ENCODE measurements around the gene ARAP2. TPM values are rescaled to one million over a fixed set of nuclear protein-coding genes. Genes with fewer than 3 reads are reported as not detected.

Gene ARAP2
- total RNA-seq, 6 experiments from 2014 or later: 6.4 to 15.4 (median 10.2) TPM

DNA sequence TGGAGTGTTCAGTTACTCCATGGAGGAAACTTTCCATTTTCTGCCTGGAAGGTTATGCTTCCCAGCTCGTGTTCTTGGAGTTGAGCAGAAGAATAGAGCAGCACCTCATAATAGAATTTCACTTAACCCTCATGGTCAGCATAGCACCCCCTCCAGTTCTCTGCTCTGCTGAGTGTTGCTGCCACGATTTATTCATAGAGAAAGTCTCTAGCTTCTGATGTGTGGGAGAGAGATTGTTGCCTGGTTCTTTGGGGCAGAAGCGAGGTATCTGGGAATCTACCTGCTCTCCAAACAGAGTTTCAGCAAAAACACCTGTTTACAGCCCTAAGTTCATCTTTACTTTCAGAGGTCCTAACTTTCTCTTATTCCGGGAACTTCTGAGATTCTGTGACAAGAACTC is 33.2 kb upstream of the ARAP2 start:
- H3K27me3 ChIP-seq: no peaks in the 10 kb centered on the region
- TF ChIP-seq POLR2A (IDR thresholded peaks at IDR 0.05): no peak
- TF ChIP-seq, protein P1, sequence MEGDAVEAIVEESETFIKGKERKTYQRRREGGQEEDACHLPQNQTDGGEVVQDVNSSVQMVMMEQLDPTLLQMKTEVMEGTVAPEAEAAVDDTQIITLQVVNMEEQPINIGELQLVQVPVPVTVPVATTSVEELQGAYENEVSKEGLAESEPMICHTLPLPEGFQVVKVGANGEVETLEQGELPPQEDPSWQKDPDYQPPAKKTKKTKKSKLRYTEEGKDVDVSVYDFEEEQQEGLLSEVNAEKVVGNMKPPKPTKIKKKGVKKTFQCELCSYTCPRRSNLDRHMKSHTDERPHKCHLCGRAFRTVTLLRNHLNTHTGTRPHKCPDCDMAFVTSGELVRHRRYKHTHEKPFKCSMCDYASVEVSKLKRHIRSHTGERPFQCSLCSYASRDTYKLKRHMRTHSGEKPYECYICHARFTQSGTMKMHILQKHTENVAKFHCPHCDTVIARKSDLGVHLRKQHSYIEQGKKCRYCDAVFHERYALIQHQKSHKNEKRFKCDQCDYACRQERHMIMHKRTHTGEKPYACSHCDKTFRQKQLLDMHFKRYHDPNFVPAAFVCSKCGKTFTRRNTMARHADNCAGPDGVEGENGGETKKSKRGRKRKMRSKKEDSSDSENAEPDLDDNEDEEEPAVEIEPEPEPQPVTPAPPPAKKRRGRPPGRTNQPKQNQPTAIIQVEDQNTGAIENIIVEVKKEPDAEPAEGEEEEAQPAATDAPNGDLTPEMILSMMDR (IDR thresholded peaks at IDR 0.05): no peak
- DNase-seq: no peak
- no peak overlapping the region for H3K27ac ChIP-seq
- no peak for ATAC-seq
- H3K9me3 ChIP-seq: no peaks in the 10 kb centered on the region
- no peaks in the 10 kb centered on the region for H3K36me3 ChIP-seq
- intact Hi-C loops (cut with DNase I): no loop called here
- no peaks in the 10 kb centered on the region for H3K4me1 ChIP-seq
- 71% methylated on average over 4 of the region's 4 CpGs for WGBS (ENCODE audit: insufficient coverage, low coverage, low lambda C conversion rate, missing lambda C conversion rate)
- no peak overlapping the region for H3K4me3 ChIP-seq

DNA sequence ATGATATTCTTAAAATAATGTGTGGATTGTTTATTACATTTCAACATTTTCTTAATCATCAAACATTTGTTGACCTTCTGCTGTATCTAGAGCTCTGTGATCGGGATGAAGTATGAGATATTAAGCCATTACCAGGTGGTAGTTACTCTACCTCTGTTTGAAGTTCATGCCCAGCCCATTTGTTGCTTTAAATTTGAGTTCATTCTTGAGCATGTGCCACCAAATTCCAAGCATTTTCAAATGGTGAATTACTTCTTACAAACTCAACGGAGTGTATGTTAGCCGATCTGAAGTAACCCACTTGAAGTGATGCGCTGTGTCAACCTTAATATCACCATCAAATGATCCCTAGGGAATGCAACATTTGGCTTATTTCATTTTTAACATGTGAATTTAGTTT is 29.8 kb upstream of the ARAP2 start:
- DNase-seq (no peak), ATAC-seq (no peak)
- no peak overlapping the region for H3K27ac ChIP-seq
- no peaks in the 10 kb centered on the region for H3K4me1 ChIP-seq
- H3K27me3 ChIP-seq: no peaks in the 10 kb centered on the region
- 84% methylated on average over 4 of the region's 4 CpGs for WGBS (ENCODE audit: insufficient coverage, low coverage, low lambda C conversion rate, missing lambda C conversion rate)
- H3K36me3 ChIP-seq: no peaks in the 10 kb centered on the region
- TF ChIP-seq, protein P1 (IDR thresholded peaks at IDR 0.05): no peak
- no peak overlapping the region for H3K4me3 ChIP-seq
- intact Hi-C loops (cut with DNase I): no loop called here
- no peaks in the 10 kb centered on the region for H3K9me3 ChIP-seq

DNA sequence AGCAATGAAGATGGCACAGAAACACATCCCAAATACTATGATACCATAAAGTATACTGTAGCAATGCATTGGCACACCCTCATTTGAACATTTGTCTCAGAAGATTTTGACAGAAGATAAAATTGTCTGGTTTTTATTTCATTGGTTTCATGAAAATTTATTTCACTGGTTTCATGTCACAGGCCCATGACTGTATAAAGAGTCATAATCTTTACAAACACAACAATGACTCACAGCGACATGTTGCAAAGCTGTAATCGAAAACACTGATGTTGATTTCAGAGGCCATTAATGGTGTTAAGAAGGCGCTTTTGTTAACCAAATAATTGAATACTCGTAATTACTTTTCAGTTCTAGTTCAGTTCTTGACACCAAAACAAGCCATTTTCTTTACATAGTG is 29.0 kb upstream of the ARAP2 start:
- no peaks in the 10 kb centered on the region for H3K36me3 ChIP-seq
- no peaks in the 10 kb centered on the region for H3K9me3 ChIP-seq
- H3K27me3 ChIP-seq: no peaks in the 10 kb centered on the region
- no peaks in the 10 kb centered on the region for H3K4me1 ChIP-seq
- TF ChIP-seq, protein P1 (IDR thresholded peaks at IDR 0.05): no peak
- no peak for TF ChIP-seq POLR2A (IDR thresholded peaks at IDR 0.05)
- no peak overlapping the region for H3K4me3 ChIP-seq
- DNase-seq (no peak), ATAC-seq (no peak)
- intact Hi-C loops (cut with DNase I): no loop called here
- 76% methylated on average over 4 of the region's 4 CpGs for WGBS (ENCODE audit: insufficient coverage, low coverage, low lambda C conversion rate, missing lambda C conversion rate)
- no peak overlapping the region for H3K27ac ChIP-seq

DNA sequence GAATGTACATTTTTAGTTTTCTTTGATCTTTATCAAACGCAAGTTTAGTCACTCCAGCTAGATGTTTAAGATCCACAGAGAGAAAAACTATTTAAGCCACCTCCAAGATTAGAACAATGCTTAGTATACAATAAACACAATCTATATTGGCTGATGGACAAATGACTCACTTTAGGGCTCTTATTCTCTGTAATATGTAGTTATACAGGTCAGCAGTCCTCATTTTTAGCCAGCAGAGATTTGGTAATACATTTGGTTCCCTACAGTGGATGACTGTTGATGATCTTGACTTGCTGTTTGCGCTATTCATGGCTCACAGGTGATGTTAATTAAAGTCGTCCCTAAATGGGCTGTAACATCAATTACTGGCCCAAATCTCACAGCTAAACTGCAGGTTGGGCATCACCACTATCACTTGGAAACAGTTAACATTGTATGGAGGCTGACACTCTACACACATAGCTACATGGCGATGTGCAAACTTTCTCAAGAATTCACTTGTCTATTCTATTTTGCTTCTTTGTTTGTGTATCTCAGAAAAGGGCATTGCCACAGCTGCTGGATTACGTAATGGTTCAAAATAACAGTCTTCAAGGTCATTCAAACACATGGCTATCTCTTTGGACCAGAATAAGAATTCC is 25.3 kb upstream of the ARAP2 start:
- no peaks in the 10 kb centered on the region for H3K4me1 ChIP-seq
- no peak overlapping the region for H3K27ac ChIP-seq
- intact Hi-C loops (cut with DNase I): no loop called here
- WGBS (ENCODE audit: insufficient coverage, low coverage, low lambda C conversion rate, missing lambda C conversion rate): 76% methylated on average over 5 of the region's 5 CpGs
- no peak for ATAC-seq
- DNase-seq: no peak
- H3K27me3 ChIP-seq: no peaks in the 10 kb centered on the region
- H3K4me3 ChIP-seq: no peak overlapping the region
- TF ChIP-seq, protein P1 (IDR thresholded peaks at IDR 0.05): no peak
- no peak for TF ChIP-seq POLR2A (IDR thresholded peaks at IDR 0.05)
- no peaks in the 10 kb centered on the region for H3K36me3 ChIP-seq
- H3K9me3 ChIP-seq: no peaks in the 10 kb centered on the region

DNA sequence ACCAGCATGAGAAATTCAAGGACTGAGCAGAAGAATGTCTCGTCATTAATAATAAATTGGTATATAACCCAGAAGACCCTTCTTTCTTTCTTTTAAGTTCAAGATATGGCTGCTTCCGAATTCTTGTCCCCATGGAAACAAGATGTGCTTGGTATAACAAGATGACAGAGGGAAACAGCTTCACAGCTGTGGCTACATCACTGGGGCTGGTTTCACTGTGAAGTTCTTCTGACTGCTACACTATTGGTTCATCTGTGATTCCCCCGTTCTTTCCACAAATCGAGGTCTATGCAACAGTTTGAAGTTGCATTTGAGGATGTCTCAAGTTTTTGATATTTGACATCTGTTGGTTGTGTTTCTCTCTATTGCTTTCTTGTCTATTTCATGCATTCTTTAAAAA is 24.8 kb upstream of the ARAP2 start:
- intact Hi-C loops (cut with DNase I): no loop called here
- no peaks in the 10 kb centered on the region for H3K9me3 ChIP-seq
- H3K36me3 ChIP-seq: no peaks in the 10 kb centered on the region
- no peak overlapping the region for H3K27ac ChIP-seq
- no peaks in the 10 kb centered on the region for H3K27me3 ChIP-seq
- no peak for TF ChIP-seq POLR2A (IDR thresholded peaks at IDR 0.05)
- TF ChIP-seq, protein P1 (IDR thresholded peaks at IDR 0.05): no peak
- H3K4me1 ChIP-seq: no peaks in the 10 kb centered on the region
- 65% methylated on average over 4 of the region's 4 CpGs for WGBS (ENCODE audit: insufficient coverage, low coverage, low lambda C conversion rate, missing lambda C conversion rate)
- H3K4me3 ChIP-seq: no peak overlapping the region
- no peak for DNase-seq
- peak in 1 of 4 donors; percentile 11 for ATAC-seq
